Measurements from ENCODE around the gene PDZRN4.
"Not testable (repeated sequence)": the region's sequence is repeated elsewhere in the genome, so short reads cannot be mapped to it uniquely, and the experiment has no call there.

PDZRN4 gene

GRCh38 chr12:41545761-41546160 is 357.6 kb downstream of the PDZRN4 start:
- TF ChIP-seq ZC3H10 (CRISPR knock-in tag; IDR thresholded peaks at IDR 0.05) (no peak), TOX (CRISPR knock-in tag; IDR thresholded peaks at IDR 0.05; ENCODE audit: borderline replicate concordance) (no peak), POU6F1 (CRISPR knock-in tag; IDR thresholded peaks at IDR 0.05; ENCODE audit: borderline replicate concordance, low read depth) (no peak), SNAI2 (CRISPR knock-in tag; IDR thresholded peaks at IDR 0.05) (no peak), ZNF70 (CRISPR knock-in tag; IDR thresholded peaks at IDR 0.05) (no peak), PPARA (CRISPR knock-in tag; IDR thresholded peaks at IDR 0.05; ENCODE audit: borderline replicate concordance) (no peak), ZFP30 (CRISPR knock-in tag; IDR thresholded peaks at IDR 0.05) (no peak), ISL1 (CRISPR knock-in tag; IDR thresholded peaks at IDR 0.05) (no peak), ZNF565 (CRISPR knock-in tag; conservative IDR thresholded peaks at IDR 0.05; ENCODE audit: low read depth) (no peak), GLIS3 (CRISPR knock-in tag; IDR thresholded peaks at IDR 0.05) (no peak), ESRRG (CRISPR knock-in tag; IDR thresholded peaks at IDR 0.05) (no peak), RARB (CRISPR knock-in tag; IDR thresholded peaks at IDR 0.05) (no peak), ZFP3 (CRISPR knock-in tag; IDR thresholded peaks at IDR 0.05) (no peak)
- TF ChIP-seq, protein P1, sequence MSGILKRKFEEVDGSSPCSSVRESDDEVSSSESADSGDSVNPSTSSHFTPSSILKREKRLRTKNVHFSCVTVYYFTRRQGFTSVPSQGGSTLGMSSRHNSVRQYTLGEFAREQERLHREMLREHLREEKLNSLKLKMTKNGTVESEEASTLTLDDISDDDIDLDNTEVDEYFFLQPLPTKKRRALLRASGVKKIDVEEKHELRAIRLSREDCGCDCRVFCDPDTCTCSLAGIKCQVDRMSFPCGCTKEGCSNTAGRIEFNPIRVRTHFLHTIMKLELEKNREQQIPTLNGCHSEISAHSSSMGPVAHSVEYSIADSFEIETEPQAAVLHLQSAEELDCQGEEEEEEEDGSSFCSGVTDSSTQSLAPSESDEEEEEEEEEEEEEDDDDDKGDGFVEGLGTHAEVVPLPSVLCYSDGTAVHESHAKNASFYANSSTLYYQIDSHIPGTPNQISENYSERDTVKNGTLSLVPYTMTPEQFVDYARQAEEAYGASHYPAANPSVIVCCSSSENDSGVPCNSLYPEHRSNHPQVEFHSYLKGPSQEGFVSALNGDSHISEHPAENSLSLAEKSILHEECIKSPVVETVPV (CRISPR knock-in tag; IDR thresholded peaks at IDR 0.05) = no peak
- TF ChIP-seq, protein P2, sequence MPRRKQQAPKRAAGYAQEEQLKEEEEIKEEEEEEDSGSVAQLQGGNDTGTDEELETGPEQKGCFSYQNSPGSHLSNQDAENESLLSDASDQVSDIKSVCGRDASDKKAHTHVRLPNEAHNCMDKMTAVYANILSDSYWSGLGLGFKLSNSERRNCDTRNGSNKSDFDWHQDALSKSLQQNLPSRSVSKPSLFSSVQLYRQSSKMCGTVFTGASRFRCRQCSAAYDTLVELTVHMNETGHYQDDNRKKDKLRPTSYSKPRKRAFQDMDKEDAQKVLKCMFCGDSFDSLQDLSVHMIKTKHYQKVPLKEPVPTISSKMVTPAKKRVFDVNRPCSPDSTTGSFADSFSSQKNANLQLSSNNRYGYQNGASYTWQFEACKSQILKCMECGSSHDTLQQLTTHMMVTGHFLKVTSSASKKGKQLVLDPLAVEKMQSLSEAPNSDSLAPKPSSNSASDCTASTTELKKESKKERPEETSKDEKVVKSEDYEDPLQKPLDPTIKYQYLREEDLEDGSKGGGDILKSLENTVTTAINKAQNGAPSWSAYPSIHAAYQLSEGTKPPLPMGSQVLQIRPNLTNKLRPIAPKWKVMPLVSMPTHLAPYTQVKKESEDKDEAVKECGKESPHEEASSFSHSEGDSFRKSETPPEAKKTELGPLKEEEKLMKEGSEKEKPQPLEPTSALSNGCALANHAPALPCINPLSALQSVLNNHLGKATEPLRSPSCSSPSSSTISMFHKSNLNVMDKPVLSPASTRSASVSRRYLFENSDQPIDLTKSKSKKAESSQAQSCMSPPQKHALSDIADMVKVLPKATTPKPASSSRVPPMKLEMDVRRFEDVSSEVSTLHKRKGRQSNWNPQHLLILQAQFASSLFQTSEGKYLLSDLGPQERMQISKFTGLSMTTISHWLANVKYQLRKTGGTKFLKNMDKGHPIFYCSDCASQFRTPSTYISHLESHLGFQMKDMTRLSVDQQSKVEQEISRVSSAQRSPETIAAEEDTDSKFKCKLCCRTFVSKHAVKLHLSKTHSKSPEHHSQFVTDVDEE (CRISPR knock-in tag; IDR thresholded peaks at IDR 0.05) = no peak
- TF ChIP-seq, protein P3, sequence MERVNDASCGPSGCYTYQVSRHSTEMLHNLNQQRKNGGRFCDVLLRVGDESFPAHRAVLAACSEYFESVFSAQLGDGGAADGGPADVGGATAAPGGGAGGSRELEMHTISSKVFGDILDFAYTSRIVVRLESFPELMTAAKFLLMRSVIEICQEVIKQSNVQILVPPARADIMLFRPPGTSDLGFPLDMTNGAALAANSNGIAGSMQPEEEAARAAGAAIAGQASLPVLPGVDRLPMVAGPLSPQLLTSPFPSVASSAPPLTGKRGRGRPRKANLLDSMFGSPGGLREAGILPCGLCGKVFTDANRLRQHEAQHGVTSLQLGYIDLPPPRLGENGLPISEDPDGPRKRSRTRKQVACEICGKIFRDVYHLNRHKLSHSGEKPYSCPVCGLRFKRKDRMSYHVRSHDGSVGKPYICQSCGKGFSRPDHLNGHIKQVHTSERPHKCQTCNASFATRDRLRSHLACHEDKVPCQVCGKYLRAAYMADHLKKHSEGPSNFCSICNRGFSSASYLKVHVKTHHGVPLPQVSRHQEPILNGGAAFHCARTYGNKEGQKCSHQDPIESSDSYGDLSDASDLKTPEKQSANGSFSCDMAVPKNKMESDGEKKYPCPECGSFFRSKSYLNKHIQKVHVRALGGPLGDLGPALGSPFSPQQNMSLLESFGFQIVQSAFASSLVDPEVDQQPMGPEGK (CRISPR knock-in tag; IDR thresholded peaks at IDR 0.05; ENCODE audit: borderline replicate concordance) = no peak
- no peak for ATAC-seq

DNA sequence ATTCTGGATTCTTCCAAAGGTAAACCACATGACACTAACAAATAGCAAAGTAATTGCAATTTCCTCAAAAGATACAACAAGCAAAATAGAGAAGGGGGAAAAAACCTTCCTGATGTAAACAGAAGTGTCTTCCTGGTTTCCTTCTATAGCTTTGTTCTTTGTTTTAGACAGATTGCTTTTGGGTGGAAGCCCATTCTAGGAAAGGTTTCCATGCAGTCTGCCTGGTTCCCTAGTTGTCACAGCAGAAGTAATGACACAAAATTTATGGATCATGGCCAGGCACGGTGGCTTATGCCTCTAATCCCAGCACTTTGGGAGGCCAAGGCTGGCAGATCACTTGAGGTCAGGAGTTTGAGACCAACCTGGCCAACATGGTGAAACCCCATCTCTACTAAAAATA is 359.0 kb downstream of the PDZRN4 start:
- ATAC-seq = not testable (repeated sequence)

- TF ChIP-seq ZC3H10 (CRISPR knock-in tag; IDR thresholded peaks at IDR 0.05) (no peak), CREB5 (CRISPR knock-in tag; IDR thresholded peaks at IDR 0.05; ENCODE audit: low read depth) (no peak), ARNTL (CRISPR knock-in tag; IDR thresholded peaks at IDR 0.05; ENCODE audit: borderline replicate concordance, low read depth) (no peak)
- TF ChIP-seq, protein P2 (CRISPR knock-in tag; IDR thresholded peaks at IDR 0.05) = no peak
Measured at GRCh38 chr12:41548926-41549325, 360.8 kb downstream of the PDZRN4 start.

More at GRCh38 chr12:41548926-41549325, 360.8 kb downstream of the PDZRN4 start:
- ATAC-seq = no peak
